Stimulated activated memory B cell treated with anti-CD40 and anti-IgM and Interleukin-4, amounts not matched to agents 10 μg/mL and 1 μg/mL and 100 μg/mL, for 72 hours (primary cell): Measurements from ENCODE around the gene GPHN.
A peak's percentile ranks its signal among the peaks of the same experiment; 100 is the strongest.
"Not testable (repeated sequence)": the region's sequence is repeated elsewhere in the genome, so short reads cannot be mapped to it uniquely, and the experiment has no call there.

Source experiments
- ATAC-seq: fragments of 150-1000 bp; cut with Tn5 transposase; 2 replicates; pipeline ENCODE4 v1.10.0; 2021
- H3K27ac Mint-ChIP-seq: one replicate; pipeline ENCODE4 v1.8.0; 2022; ENCODE audit warnings: mild to moderate bottlenecking, mixed read lengths
- H3K27me3 Mint-ChIP-seq: one replicate; pipeline ENCODE4 v1.8.0; 2022; ENCODE audit warnings: mixed read lengths
- H3K36me3 Mint-ChIP-seq: one replicate; pipeline ENCODE4 v1.8.0; 2022; ENCODE audit warnings: mixed read lengths
- H3K4me1 Mint-ChIP-seq: one replicate; pipeline ENCODE4 v1.8.0; 2022; ENCODE audit warnings: mixed read lengths
- H3K4me3 Mint-ChIP-seq: one replicate; pipeline ENCODE4 v1.8.0; 2022; ENCODE audit warnings: mild to moderate bottlenecking, moderate library complexity, mixed read lengths
- H3K9me3 Mint-ChIP-seq: one replicate; pipeline ENCODE4 v1.8.0; 2022; ENCODE audit warnings: mixed read lengths

The GPHN gene

DNA sequence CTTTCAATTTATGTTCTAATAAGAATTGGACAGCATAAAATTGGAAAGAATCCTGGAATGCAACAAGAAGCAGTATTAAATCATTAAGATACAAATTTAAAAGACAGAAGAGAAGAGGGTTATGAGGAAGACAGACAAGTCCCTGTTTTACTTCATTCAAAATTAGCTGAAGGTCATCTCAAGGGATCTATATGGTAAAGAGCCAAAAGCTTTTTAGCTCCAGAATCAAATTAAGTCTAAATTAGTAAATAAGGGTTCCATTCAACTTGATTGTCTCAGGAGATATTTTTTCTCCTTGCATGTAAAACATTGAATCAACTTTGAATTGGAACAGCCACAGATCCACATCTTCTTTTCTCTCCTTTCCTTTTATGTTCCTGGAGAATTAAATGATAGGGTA, 14.2 kb upstream of the GPHN start:
- Mint-ChIP-seq H3K9me3 (no peaks in the 10 kb centered on the region), H3K4me3 (no peak overlapping the region), H3K4me1 (peaks cover 12% of the 10 kb centered on the region), H3K27me3 (no peaks in the 10 kb centered on the region), H3K27ac (no peak overlapping the region), H3K36me3 (no peaks in the 10 kb centered on the region)
- no peak for ATAC-seq

DNA sequence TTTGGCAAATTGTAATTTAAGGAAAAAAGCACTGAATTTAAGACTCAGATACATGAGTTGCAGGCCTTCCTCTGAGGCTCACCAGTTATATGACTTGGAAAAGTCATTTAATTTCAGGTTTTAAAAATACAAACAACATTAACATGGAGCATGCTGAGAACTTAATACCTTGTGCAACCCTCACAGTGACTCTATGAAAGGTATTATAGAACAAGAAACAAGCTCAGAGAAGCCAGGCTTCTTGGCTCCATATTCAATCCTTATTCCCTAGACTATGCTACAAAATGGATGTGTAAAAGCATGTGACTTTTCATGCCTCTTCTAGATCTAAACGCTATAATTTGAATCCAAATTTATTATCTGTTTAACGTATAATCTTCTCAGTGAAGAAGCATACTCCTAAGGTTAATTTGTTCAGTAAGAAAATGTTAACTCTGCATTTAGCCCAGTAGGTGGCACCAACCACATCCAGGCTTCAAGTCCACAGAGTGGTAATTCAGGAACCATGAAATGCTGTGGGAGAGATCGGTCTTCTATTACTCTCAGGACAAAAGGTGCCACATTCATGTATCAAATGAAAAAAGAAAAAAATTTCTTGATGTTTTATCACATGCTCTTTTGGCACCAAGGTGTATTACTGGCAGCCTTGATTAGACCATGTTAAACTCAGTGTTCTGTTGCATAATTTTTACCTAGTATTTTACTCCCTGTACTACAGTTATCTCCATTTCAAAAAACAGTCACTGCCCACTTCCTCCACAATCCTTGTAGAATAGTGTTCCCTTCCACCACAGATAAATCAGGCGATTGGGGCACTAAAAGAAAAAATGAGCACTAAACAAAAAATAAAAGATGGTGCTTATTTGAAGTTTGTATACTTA, 12.5 kb upstream of the GPHN start:
- peaks cover 12% of the 10 kb centered on the region for H3K4me1 Mint-ChIP-seq
- ATAC-seq = peak; percentile 64
- no peaks in the 10 kb centered on the region for H3K36me3 Mint-ChIP-seq
- no peak overlapping the region for H3K4me3 Mint-ChIP-seq
- H3K27me3 Mint-ChIP-seq = no peaks in the 10 kb centered on the region
- H3K27ac Mint-ChIP-seq = no peak overlapping the region
- H3K9me3 Mint-ChIP-seq = no peaks in the 10 kb centered on the region

DNA sequence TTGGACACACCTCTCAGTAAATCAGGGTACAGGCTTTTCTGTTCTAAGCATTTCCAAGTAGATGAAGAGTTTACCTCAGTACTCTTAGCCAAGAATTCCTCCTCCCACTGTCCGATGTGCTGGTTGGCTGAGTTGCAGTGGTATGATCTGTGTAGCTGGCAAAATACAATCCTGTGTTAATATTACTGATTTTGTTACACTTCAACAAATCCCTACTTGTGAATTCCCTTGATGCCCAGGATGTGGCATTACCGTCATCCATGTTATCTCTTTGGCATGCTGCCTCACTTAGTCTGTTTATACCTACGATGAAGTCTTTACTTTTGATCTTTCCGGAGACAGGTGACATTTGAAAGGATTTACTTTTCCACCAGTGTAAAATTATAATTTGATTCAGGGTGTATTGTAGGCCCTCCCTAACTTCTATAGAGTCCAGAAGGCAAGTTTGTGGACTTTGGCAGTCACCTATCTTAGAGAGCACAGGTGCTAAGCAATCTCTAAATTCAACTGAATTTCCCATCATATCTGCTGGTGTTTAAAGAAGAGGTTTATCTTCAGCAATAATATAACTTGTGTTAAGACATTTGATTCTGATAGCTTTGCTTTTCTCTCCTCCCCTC, 11.6 kb upstream of the GPHN start:
- H3K27me3 Mint-ChIP-seq = no peaks in the 10 kb centered on the region
- H3K4me1 Mint-ChIP-seq = peaks cover 12% of the 10 kb centered on the region
- no peaks in the 10 kb centered on the region for H3K9me3 Mint-ChIP-seq
- no peak for ATAC-seq
- no peak overlapping the region for H3K4me3 Mint-ChIP-seq
- peak overlapping the region; percentile 37 for H3K27ac Mint-ChIP-seq
- no peaks in the 10 kb centered on the region for H3K36me3 Mint-ChIP-seq

DNA sequence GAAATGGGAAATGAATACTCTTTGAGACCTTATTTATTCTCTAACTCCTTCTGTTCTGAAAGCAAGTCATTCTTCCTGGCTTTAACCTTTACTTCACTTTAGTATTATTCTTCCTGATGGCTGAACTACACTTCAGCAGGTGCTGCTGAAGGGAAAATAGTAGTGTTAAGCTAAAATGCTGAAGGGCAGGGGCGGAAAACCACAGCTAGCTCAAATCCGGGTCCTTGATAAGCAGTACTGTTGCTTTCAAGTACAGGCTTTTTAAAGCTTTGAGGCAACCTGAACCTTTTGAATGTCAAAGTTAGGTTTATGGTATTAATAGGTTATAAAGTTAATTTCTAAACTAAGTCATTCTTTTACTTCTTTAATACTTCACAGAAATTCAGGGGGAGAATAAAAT, 11.0 kb upstream of the GPHN start:
- H3K27ac Mint-ChIP-seq = peak overlapping the region; percentile 37
- H3K9me3 Mint-ChIP-seq = no peaks in the 10 kb centered on the region
- H3K27me3 Mint-ChIP-seq = no peaks in the 10 kb centered on the region
- no peaks in the 10 kb centered on the region for H3K36me3 Mint-ChIP-seq
- H3K4me3 Mint-ChIP-seq = no peak overlapping the region
- no peak for ATAC-seq
- H3K4me1 Mint-ChIP-seq = peaks cover 12% of the 10 kb centered on the region

DNA sequence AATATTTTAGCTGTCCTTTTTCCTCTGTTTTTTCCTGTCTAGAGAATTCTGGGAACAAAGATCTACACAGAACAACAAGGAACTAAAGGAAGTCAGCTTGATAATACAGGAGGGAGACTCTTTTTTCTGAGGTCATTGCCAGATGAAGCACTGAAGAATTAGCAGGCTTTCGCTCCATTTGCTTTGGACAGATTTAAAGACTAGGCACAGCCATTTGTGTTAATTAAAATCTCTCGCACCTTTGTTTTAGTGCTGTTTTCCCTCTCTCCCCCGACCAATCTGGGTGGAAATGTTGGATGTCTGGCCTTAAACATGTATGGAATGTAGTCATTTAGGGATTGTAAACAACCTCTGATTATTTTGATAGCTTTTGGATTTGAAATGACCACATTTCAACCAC, 9.6 kb upstream of the GPHN start:
- no peaks in the 10 kb centered on the region for H3K36me3 Mint-ChIP-seq
- H3K9me3 Mint-ChIP-seq = peaks cover 2% of the 10 kb centered on the region
- H3K27ac Mint-ChIP-seq = no peak overlapping the region
- H3K4me3 Mint-ChIP-seq = no peak overlapping the region
- peaks cover 18% of the 10 kb centered on the region for H3K4me1 Mint-ChIP-seq
- no peak for ATAC-seq
- no peaks in the 10 kb centered on the region for H3K27me3 Mint-ChIP-seq

- Mint-ChIP-seq H3K27me3 (no peaks in the 10 kb centered on the region), H3K36me3 (no peaks in the 10 kb centered on the region), H3K9me3 (peaks cover 2% of the 10 kb centered on the region), H3K4me3 (no peak overlapping the region), H3K4me1 (peaks cover 18% of the 10 kb centered on the region), H3K27ac (no peak overlapping the region)
- no peak for ATAC-seq
Measured at GRCh38 chr14:66501592-66501991, 6.4 kb upstream of the GPHN start.

- H3K9me3 Mint-ChIP-seq, ATAC-seq, H3K4me3 Mint-ChIP-seq, H3K36me3 Mint-ChIP-seq, H3K27me3 Mint-ChIP-seq, H3K27ac Mint-ChIP-seq: not testable (repeated sequence)
- peaks cover 14% of the 10 kb centered on the region for H3K4me1 Mint-ChIP-seq
Measured at GRCh38 chr14:66502836-66503235, 5.1 kb upstream of the GPHN start.

DNA sequence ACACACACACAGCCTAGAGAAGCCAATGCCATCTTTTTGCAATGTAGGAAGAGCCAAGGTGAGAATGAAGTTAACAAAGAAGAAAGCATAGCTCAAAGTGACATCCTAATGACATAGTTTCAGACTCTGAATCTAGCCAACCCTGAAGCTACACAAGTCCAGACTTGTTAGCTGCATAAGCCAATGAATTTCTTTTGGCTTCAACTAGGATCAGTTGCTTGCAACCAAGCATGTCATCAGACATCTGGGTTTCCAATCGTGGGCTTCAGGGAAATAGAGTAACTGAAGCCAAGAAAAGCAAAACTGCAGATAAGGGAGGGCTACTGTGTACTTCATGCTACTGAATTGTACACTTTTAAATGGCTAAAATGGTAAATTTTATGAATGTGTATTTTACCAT, 4.4 kb upstream of the GPHN start:
- Mint-ChIP-seq H3K4me3 (no peak overlapping the region), H3K27ac (no peak overlapping the region)

GRCh38 chr14:66507181-66507721, 696 bp upstream of the GPHN start:
- H3K27ac Mint-ChIP-seq = peak overlapping the region; percentile 68
- peaks cover 34% of the 10 kb centered on the region for H3K4me1 Mint-ChIP-seq

More for the DNA sequence above, 4.4 kb upstream of the GPHN start:
- Mint-ChIP-seq H3K4me1 (peaks cover 13% of the 10 kb centered on the region), H3K27me3 (no peaks in the 10 kb centered on the region), H3K36me3 (no peaks in the 10 kb centered on the region), H3K9me3 (peaks cover 2% of the 10 kb centered on the region)
- ATAC-seq = no peak

DNA sequence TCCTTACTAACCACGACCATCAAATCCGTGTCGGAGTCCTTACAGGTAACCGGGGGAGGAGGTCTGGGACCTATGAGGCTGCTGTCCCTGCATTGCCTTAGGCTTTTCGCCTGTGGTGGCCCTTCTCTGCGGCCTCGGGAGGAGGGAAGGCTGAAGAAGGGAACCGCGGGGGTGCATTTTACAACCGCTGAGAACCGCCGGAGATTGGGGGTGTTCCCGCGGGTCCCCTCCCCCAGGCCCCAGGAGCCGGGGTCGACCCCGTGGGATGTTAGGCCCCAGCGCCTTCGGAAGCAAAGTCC, 549 bp downstream of the GPHN start:
- peak; percentile 1 for ATAC-seq

More at GRCh38 chr14:66507181-66507721, 696 bp upstream of the GPHN start:
- Mint-ChIP-seq H3K27me3 (no peaks in the 10 kb centered on the region), H3K9me3 (peaks cover 2% of the 10 kb centered on the region), H3K36me3 (no peaks in the 10 kb centered on the region), H3K4me3 (peak overlapping the region; percentile 86)
- ATAC-seq = peak; percentile 45

GRCh38 chr14:66508846-66509621, 1.1 kb downstream of the GPHN start:
- Mint-ChIP-seq H3K36me3 (no peaks in the 10 kb centered on the region), H3K27ac (peak overlapping the region; percentile 68), H3K9me3 (no peaks in the 10 kb centered on the region), H3K4me3 (peak overlapping the region; percentile 86), H3K27me3 (no peaks in the 10 kb centered on the region), H3K4me1 (peaks cover 34% of the 10 kb centered on the region)
- peak; percentile 63 for ATAC-seq

More for the DNA sequence above, 549 bp downstream of the GPHN start:
- Mint-ChIP-seq H3K4me1 (peaks cover 32% of the 10 kb centered on the region), H3K4me3 (peak overlapping the region; percentile 86), H3K27ac (peak overlapping the region; percentile 68), H3K36me3 (no peaks in the 10 kb centered on the region), H3K9me3 (no peaks in the 10 kb centered on the region), H3K27me3 (no peaks in the 10 kb centered on the region)

GRCh38 chr14:66509874-66510273, 1.9 kb downstream of the GPHN start:
- H3K4me1 Mint-ChIP-seq = peaks cover 37% of the 10 kb centered on the region
- no peak for ATAC-seq
- H3K9me3 Mint-ChIP-seq = no peaks in the 10 kb centered on the region
- H3K36me3 Mint-ChIP-seq = no peaks in the 10 kb centered on the region
- H3K27me3 Mint-ChIP-seq = no peaks in the 10 kb centered on the region
- H3K27ac Mint-ChIP-seq = no peak overlapping the region
- peak overlapping the region; percentile 86 for H3K4me3 Mint-ChIP-seq

GRCh38 chr14:66511849-66512248, 3.9 kb downstream of the GPHN start:
- no peak for ATAC-seq
- Mint-ChIP-seq H3K36me3 (no peaks in the 10 kb centered on the region), H3K4me3 (no peak overlapping the region), H3K27ac (no peak overlapping the region), H3K4me1 (peaks cover 41% of the 10 kb centered on the region), H3K27me3 (no peaks in the 10 kb centered on the region), H3K9me3 (no peaks in the 10 kb centered on the region)

- ATAC-seq = no peak
- H3K4me3 Mint-ChIP-seq = no peak overlapping the region
- H3K9me3 Mint-ChIP-seq = no peaks in the 10 kb centered on the region
- no peaks in the 10 kb centered on the region for H3K36me3 Mint-ChIP-seq
- no peaks in the 10 kb centered on the region for H3K27me3 Mint-ChIP-seq
- H3K27ac Mint-ChIP-seq = no peak overlapping the region
- H3K4me1 Mint-ChIP-seq = peaks cover 45% of the 10 kb centered on the region
Measured at GRCh38 chr14:66514213-66514612, 6.3 kb downstream of the GPHN start.

DNA sequence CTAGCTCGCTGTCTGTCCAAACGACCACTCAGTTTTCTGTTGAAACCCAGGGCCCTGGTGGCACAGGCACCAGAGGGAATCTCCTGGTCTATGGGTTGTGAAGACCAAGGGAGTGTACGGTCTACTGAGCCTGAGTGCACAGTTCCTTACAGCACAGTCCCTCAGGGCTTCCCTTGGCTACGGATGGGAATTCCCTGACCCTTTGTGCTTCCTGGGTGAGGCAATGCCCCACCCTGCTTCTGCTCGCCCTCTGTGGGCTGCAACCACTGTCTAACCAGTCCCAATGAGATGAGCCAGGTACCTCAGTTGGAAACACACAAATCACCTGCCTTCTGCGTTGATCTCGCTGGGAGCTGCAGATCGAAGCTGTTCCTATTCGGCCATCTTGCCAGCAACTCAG, 22.6 kb downstream of the GPHN start:
- H3K36me3 Mint-ChIP-seq = peaks cover 5% of the 10 kb centered on the region
- H3K27ac Mint-ChIP-seq = no peak overlapping the region
- no peak overlapping the region for H3K4me3 Mint-ChIP-seq
- peak; percentile 62 for ATAC-seq
- no peaks in the 10 kb centered on the region for H3K9me3 Mint-ChIP-seq
- no peaks in the 10 kb centered on the region for H3K27me3 Mint-ChIP-seq
- H3K4me1 Mint-ChIP-seq = peaks cover 64% of the 10 kb centered on the region
